IMR-90 (cell line): ENCODE results near the gene CDC42EP1. TPM values are rescaled to one million over a fixed set of nuclear protein-coding genes. Genes with fewer than 3 reads are reported as not detected.

ENCODE experiments used
- ATAC-seq: fragments of 200-7000 bp; cut with Tn5 transposase; 2 replicates; pipeline ENCODE4 v1.9.1; 2020; ENCODE audit warnings: low read depth, mild to moderate bottlenecking, moderate library complexity
- BruUV-seq: library from RNA; stranded (reverse); fragments of 400-500 nt; replicated peaks from 2 replicates; lab custom pipeline; 2021; lab: Mats Ljungman, UMichigan
- CTCF ChIA-PET: fragments of 300-600 bp; formaldehyde crosslinking; extraction: SDS; loops from one replicate; lab custom pipeline; 2021; ENCODE audit warnings: antibody characterized with exemption; lab: Yijun Ruan, JAX
- POLR2A ChIA-PET: fragments of 300-600 bp; sonication (Branson Sonifier 250); formaldehyde crosslinking; loops from one replicate; lab custom pipeline; 2022; ENCODE audit warnings: antibody characterized with exemption; ENCODE audit not compliant: unreplicated experiment; lab: Charles Lee
- DNase-seq: peaks from one replicate; pipeline ENCODE4 v3.0.0; 2013
- H2AFZ ChIP-seq: replicated peaks from 2 replicates; pipeline ENCODE3; 2013; ENCODE audit warnings: low read length, mild to moderate bottlenecking; ENCODE audit not compliant: poor library complexity
- H2AK5ac ChIP-seq: 2 replicates; pipeline ENCODE4 v1.6.1; 2013; ENCODE audit warnings: low read depth, low read length, inconsistent platforms
- H2AK9ac ChIP-seq: replicated peaks from 2 replicates; pipeline ENCODE3; 2013; ENCODE audit warnings: mild to moderate bottlenecking, low read depth, low read length, moderate library complexity; ENCODE audit not compliant: poor library complexity
- H2BK120ac ChIP-seq: 2 replicates; pipeline ENCODE4 v1.6.1; 2013; ENCODE audit warnings: low read depth, low read length, inconsistent platforms
- H2BK15ac ChIP-seq: 3 replicates; pipeline ENCODE4 v1.6.1; 2013; ENCODE audit warnings: low read depth, low read length, inconsistent platforms
- H2BK20ac ChIP-seq: 2 replicates; pipeline ENCODE4 v1.6.1; 2013; ENCODE audit warnings: low read depth, mild to moderate bottlenecking, inconsistent platforms, low read length, moderate library complexity
- H2BK5ac ChIP-seq: 2 replicates; pipeline ENCODE4 v1.6.1; 2013; ENCODE audit warnings: mild to moderate bottlenecking, low read depth, low read length, inconsistent platforms; ENCODE audit not compliant: poor library complexity, severe bottlenecking
- H3K14ac ChIP-seq: replicated peaks from 2 replicates; pipeline ENCODE4 v1.6.1; 2013; ENCODE audit warnings: low read depth, low read length, inconsistent platforms
- H3K18ac ChIP-seq: 2 replicates; pipeline ENCODE4 v1.6.1; 2013; ENCODE audit warnings: low read depth, low read length, control low read depth
- H3K23ac ChIP-seq: 2 replicates; pipeline ENCODE4 v1.6.1; 2013; ENCODE audit warnings: low read depth, low read length, inconsistent platforms
- H3K27ac ChIP-seq: 2 replicates; pipeline ENCODE4 v1.5.1; 2013; ENCODE audit warnings: mild to moderate bottlenecking, control low read depth, low read length; ENCODE audit not compliant: insufficient read depth
- H3K27me3 ChIP-seq: 2 replicates; pipeline ENCODE4 v1.6.1; 2013; ENCODE audit warnings: low read length; ENCODE audit not compliant: control insufficient read depth, insufficient read depth
- H3K36me3 ChIP-seq: 2 replicates; pipeline ENCODE4 v1.6.1; 2013; ENCODE audit warnings: low read length, mixed read lengths; ENCODE audit not compliant: control insufficient read depth, insufficient read depth
- H3K4ac ChIP-seq: 2 replicates; pipeline ENCODE4 v1.6.1; 2013; ENCODE audit warnings: low read depth, low read length, inconsistent platforms
- H3K4me1 ChIP-seq: 2 replicates; pipeline ENCODE4 v1.6.1; 2013; ENCODE audit warnings: low read length, mixed read lengths; ENCODE audit not compliant: control insufficient read depth, insufficient read depth
- H3K4me2 ChIP-seq: 2 replicates; pipeline ENCODE4 v1.6.1; 2013; ENCODE audit warnings: low read depth, mild to moderate bottlenecking, control low read depth, low read length, moderate library complexity
- H3K4me3 ChIP-seq: 2 replicates; pipeline ENCODE4 v1.5.1; 2013; ENCODE audit warnings: low read depth, mild to moderate bottlenecking, control low read depth, low read length, moderate library complexity; ENCODE audit not compliant: insufficient read depth
- H3K56ac ChIP-seq: 2 replicates; pipeline ENCODE4 v1.6.1; 2013; ENCODE audit warnings: low read length, inconsistent platforms; ENCODE audit not compliant: insufficient read depth; ENCODE audit errors: extremely low read depth
- H3K79me1 ChIP-seq, 2 experiments: 2 replicates each; pipeline ENCODE4 v1.6.1; 2013; ENCODE audit warnings: low read length in 2 of 2, inconsistent platforms in 1 of 2, low read depth in 1 of 2
- H3K9ac ChIP-seq: 2 replicates; pipeline ENCODE4 v1.6.1; 2013; ENCODE audit warnings: low read depth, low read length, control low read depth
- H3K9me1 ChIP-seq: 2 replicates; pipeline ENCODE4 v1.6.1; 2013; ENCODE audit warnings: low read length, inconsistent platforms; ENCODE audit not compliant: insufficient read depth
- H3K9me3 ChIP-seq: 2 replicates; pipeline ENCODE4 v1.6.1; 2013; ENCODE audit warnings: low read length; ENCODE audit not compliant: control insufficient read depth, insufficient read depth
- H4K20me1 ChIP-seq: 2 replicates; pipeline ENCODE4 v1.6.1; 2013; ENCODE audit warnings: low read length, inconsistent platforms; ENCODE audit not compliant: insufficient read depth
- H4K5ac ChIP-seq: 2 replicates; pipeline ENCODE4 v1.6.1; 2013; ENCODE audit warnings: mild to moderate bottlenecking, low read depth, low read length, control low read depth
- H4K8ac ChIP-seq, 2 experiments: 2 replicates each; pipeline ENCODE4 v1.6.1; 2013; ENCODE audit warnings: low read depth in 2 of 2, low read length in 2 of 2, control low read depth in 1 of 2, inconsistent platforms in 1 of 2
- H4K91ac ChIP-seq: 2 replicates; pipeline ENCODE4 v1.6.1; 2013; ENCODE audit warnings: low read depth, low read length, inconsistent platforms; ENCODE audit not compliant: insufficient read depth
- CEBPB ChIP-seq: IDR thresholded peaks from 2 replicates; pipeline ENCODE4 v1.6.1; 2012; ENCODE audit warnings: low read depth, low read length, improper control_type of control experiment
- CHD1 ChIP-seq: IDR thresholded peaks from 2 replicates; pipeline ENCODE4 v1.6.1; 2012; ENCODE audit warnings: low read depth, low read length, improper control_type of control experiment
- FOS ChIP-seq: fragments of 150-350 bp; IDR thresholded peaks from 2 replicates; pipeline ENCODE4 v1.6.1; 2016; ENCODE audit warnings: low read depth, low read length
- MAZ ChIP-seq: IDR thresholded peaks from 2 replicates; pipeline ENCODE4 v1.6.1; 2012; ENCODE audit warnings: low read depth, mild to moderate bottlenecking, low read length, improper control_type of control experiment, moderate library complexity, borderline replicate concordance
- MXI1 ChIP-seq: IDR thresholded peaks from 2 replicates; pipeline ENCODE4 v1.6.1; 2012; ENCODE audit warnings: low read depth, mild to moderate bottlenecking, low read length, moderate library complexity, borderline replicate concordance
- NFE2L2 ChIP-seq: fragments of 150-350 bp; IDR thresholded peaks from 2 replicates; pipeline ENCODE4 v1.6.1; 2016; ENCODE audit warnings: low read depth, mild to moderate bottlenecking, low read length
- POLR2A ChIP-seq: IDR thresholded peaks from 2 replicates; pipeline ENCODE4 v1.6.1; 2012; ENCODE audit warnings: mild to moderate bottlenecking, low read depth, low read length
- RAD21 ChIP-seq: IDR thresholded peaks from 2 replicates; pipeline ENCODE4 v1.6.1; 2012; ENCODE audit warnings: low read length, improper control_type of control experiment
- RCOR1 ChIP-seq: IDR thresholded peaks from 2 replicates; pipeline ENCODE4 v1.6.1; 2012; ENCODE audit warnings: mild to moderate bottlenecking, low read length, improper control_type of control experiment; ENCODE audit not compliant: insufficient replicate concordance
- RFX5 ChIP-seq: IDR thresholded peaks from 2 replicates; pipeline ENCODE4 v1.8.0; 2012; ENCODE audit warnings: low read depth, mild to moderate bottlenecking, low read length, moderate library complexity
- SMC3 ChIP-seq: fragments of 150-350 bp; IDR thresholded peaks from 2 replicates; pipeline ENCODE4 v1.6.1; 2016; ENCODE audit warnings: low read depth, mild to moderate bottlenecking, antibody characterized with exemption, low read length, moderate library complexity
- WGBS, 2 experiments: methylation state at CpG; one replicate each; pipeline versions ENCODE4 v1.1.5 to v1.1.7; 2013; ENCODE audit warnings: missing lambda C conversion rate in 2 of 2; ENCODE audit not compliant: insufficient read length in 1 of 2; ENCODE audit errors: extremely low coverage in 2 of 2; 5-methylcytosine and 5-hydroxymethylcytosine counted together
- dilution Hi-C: fragments of 300-500 bp; cut with HindIII; formaldehyde crosslinking; loops from one replicate; pipeline ENCODE4 v1.14.3; 2018; ENCODE audit warnings: low sequenced_read_pairs; ENCODE audit not compliant: unreplicated experiment
- in situ Hi-C: fragments of 300-500 bp; cut with MboI; formaldehyde crosslinking; loops from 3 replicates; pipeline ENCODE4 v1.14.3; 2019; ENCODE audit warnings: low sequenced_read_pairs, inconsistent platforms, mixed read lengths
- intact Hi-C: fragments of 100-400 bp; cut with micrococcal nuclease; formaldehyde crosslinking; loops from 2 replicates; pipeline ENCODE4 v1.10.0; 2022
- polyA plus RNA-seq, 3 experiments: library from polyadenylated mRNA; depleted of rRNA; stranded (reverse); fragments of >200 nt; gene quantifications; 2 replicates each; pipeline ENCODE4 v1.2.3, GENCODE V29; 2012; ENCODE audit warnings: low replicate concordance in 1 of 3
- total RNA-seq: library from RNA; depleted of rRNA; stranded (reverse); fragments of >200 nt; gene quantifications from 2 replicates; pipeline ENCODE4 v1.2.3, GENCODE V29; 2012
- TF ChIP-seq, protein P1 (sequence below): fragments of 150-350 bp; IDR thresholded peaks from 2 replicates; pipeline ENCODE4 v1.6.1; 2017; ENCODE audit warnings: mild to moderate bottlenecking, antibody characterized with exemption, low read length, low read depth
- TF ChIP-seq, protein P2 (sequence below): fragments of 150-350 bp; IDR thresholded peaks from 2 replicates; pipeline ENCODE4 v1.6.1; 2016; ENCODE audit warnings: low read depth, mild to moderate bottlenecking, low read length, moderate library complexity, borderline replicate concordance
- TF ChIP-seq, protein P3 (sequence below): conservative IDR thresholded peaks from 2 replicates; pipeline ENCODE4 v1.5.1; 2012; ENCODE audit warnings: mild to moderate bottlenecking, low read depth, low read length, improper control_type of control experiment

Gene CDC42EP1
- total and polyA plus RNA-seq, 2 of the 4 experiments (the other 2 are of a cell fraction): 4.7 to 47.3 TPM

DNA sequence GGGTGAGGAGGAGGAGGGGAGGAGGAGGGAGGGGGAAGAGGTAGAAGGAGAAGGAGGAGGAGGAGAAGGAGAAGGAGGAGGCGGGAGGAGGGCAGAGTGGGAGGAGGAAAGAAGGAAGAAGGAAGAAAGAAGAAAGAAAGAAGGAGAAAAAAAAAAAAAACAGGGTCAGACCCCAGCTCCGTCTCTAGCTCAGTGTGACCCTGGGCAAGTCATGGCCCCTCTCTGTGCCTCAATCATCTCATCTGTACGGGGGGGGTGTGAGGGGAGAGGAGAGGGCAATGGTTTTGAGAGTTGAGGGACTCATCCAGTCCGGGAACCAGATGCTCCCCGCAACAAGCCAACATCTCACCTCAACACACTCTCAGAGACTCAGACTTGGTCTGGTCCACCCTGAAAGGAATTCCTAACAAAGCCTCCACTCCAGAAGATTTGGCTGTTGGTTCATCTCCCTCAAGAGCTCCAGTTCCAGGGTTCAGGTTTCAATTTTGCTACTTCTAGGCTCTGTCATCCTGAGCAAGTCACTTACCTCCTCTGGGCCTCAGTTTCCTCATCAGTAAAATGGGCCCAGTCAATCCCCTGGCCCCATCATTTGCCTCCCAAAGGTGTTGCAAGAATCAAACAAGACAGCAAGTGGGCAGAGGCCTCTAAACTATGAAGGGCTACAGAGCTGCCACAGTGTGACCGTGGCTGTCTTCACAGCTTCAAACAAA, 48.7 kb upstream of the CDC42EP1 start:
- H3K9ac ChIP-seq: no peak overlapping the region

More for the DNA sequence above, 48.7 kb upstream of the CDC42EP1 start:
- ATAC-seq (no peak), DNase-seq (peak; percentile 20)
- Histone ChIP-seq H3K9me3 (no peaks in the 10 kb centered on the region), H2AFZ (no peak overlapping the region), H4K91ac (peak overlapping the region; percentile 4; the same call in 1 of the 2 replicates), H3K23ac (no peak overlapping the region), H3K27me3 (no peaks in the 10 kb centered on the region), H4K20me1 (peaks cover 14% of the 10 kb centered on the region; the same call in 1 of the 2 replicates), H2AK5ac (peak overlapping the region; percentile 80), H3K4me1 (peaks cover 11% of the 10 kb centered on the region), H3K4ac (peak overlapping the region; percentile 59), H2AK9ac (peak overlapping the region; percentile 23), H3K18ac (no peak overlapping the region), H2BK120ac (peak overlapping the region; percentile 35; the same call in 1 of the 2 replicates), H3K4me2 (no peak overlapping the region), H3K4me3 (no peak overlapping the region), H2BK20ac (peak overlapping the region; percentile 64), H2BK15ac (peak overlapping the region; percentile 68; the same call in 2 of the 3 replicates), H3K14ac (peak overlapping the region; percentile 18; the same call in 1 of the 2 replicates), H4K8ac (peak overlapping the region in 1 of 2 experiments; percentile 38; a peak in 2 of 4 replicates), H3K36me3 (peaks cover 17% of the 10 kb centered on the region; the same call in 1 of the 2 replicates), H3K27ac (no peak overlapping the region), H3K56ac (no peak overlapping the region), H3K79me1 (peaks cover 3 to 22% of the 10 kb centered on the region in 2 experiments; a peak in 3 of 4 replicates), H2BK5ac (peak overlapping the region; percentile 45), H4K5ac (no peak overlapping the region), H3K9me1 (peaks cover 8% of the 10 kb centered on the region)
- dilution Hi-C loops (no loop called here), intact Hi-C loops (no loop called here), in situ Hi-C loops (no loop called here)
- TF ChIP-seq, protein P1, sequence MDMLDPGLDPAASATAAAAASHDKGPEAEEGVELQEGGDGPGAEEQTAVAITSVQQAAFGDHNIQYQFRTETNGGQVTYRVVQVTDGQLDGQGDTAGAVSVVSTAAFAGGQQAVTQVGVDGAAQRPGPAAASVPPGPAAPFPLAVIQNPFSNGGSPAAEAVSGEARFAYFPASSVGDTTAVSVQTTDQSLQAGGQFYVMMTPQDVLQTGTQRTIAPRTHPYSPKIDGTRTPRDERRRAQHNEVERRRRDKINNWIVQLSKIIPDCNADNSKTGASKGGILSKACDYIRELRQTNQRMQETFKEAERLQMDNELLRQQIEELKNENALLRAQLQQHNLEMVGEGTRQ: no peak
- no peak for TF ChIP-seq FOS
- no peak for TF ChIP-seq CHD1
- TF ChIP-seq, protein P2, sequence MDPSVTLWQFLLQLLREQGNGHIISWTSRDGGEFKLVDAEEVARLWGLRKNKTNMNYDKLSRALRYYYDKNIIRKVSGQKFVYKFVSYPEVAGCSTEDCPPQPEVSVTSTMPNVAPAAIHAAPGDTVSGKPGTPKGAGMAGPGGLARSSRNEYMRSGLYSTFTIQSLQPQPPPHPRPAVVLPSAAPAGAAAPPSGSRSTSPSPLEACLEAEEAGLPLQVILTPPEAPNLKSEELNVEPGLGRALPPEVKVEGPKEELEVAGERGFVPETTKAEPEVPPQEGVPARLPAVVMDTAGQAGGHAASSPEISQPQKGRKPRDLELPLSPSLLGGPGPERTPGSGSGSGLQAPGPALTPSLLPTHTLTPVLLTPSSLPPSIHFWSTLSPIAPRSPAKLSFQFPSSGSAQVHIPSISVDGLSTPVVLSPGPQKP: no peak
- TF ChIP-seq, protein P3, sequence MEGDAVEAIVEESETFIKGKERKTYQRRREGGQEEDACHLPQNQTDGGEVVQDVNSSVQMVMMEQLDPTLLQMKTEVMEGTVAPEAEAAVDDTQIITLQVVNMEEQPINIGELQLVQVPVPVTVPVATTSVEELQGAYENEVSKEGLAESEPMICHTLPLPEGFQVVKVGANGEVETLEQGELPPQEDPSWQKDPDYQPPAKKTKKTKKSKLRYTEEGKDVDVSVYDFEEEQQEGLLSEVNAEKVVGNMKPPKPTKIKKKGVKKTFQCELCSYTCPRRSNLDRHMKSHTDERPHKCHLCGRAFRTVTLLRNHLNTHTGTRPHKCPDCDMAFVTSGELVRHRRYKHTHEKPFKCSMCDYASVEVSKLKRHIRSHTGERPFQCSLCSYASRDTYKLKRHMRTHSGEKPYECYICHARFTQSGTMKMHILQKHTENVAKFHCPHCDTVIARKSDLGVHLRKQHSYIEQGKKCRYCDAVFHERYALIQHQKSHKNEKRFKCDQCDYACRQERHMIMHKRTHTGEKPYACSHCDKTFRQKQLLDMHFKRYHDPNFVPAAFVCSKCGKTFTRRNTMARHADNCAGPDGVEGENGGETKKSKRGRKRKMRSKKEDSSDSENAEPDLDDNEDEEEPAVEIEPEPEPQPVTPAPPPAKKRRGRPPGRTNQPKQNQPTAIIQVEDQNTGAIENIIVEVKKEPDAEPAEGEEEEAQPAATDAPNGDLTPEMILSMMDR: no peak
- TF ChIP-seq MXI1: no peak
- no peak for TF ChIP-seq POLR2A
- no peak for TF ChIP-seq RFX5
- no peak for TF ChIP-seq SMC3
- no peak for TF ChIP-seq RCOR1
- no peak for TF ChIP-seq RAD21
- TF ChIP-seq CEBPB: no peak
- TF ChIP-seq NFE2L2: no peak
- TF ChIP-seq MAZ: no peak
- CTCF ChIA-PET: interaction anchor here (1.2 kb wide), 1 partner anchor 81 kb away, joined by 3 read pairs; no protein-coding TSS in a partner anchor
- WGBS, 2 experiments: no CpG with 5 or more reads among the region's 6 CpGs
- POLR2A ChIA-PET: no interaction called here
- no TSS peak for BruUV-seq
